Superior temporal gyrus (tissue), 1 donor: Measurements from ENCODE around the gene PRSS27.

Source experiments
- DNase-seq: peaks from one replicate; pipeline ENCODE4 v3.0.0-alpha.2; 2016; ENCODE audit errors: extremely low spot score

The PRSS27 gene

GRCh38 chr16:2720064-2720457 lies at the start of gene PRSS27:
Gene PRSS27, minus strand, starts transcription at chr16:2720224. Its CDS starts 64 bp downstream, at chr16:2720160.
- no peak for DNase-seq

- DNase-seq, result no peak
Measured at GRCh38 chr16:2769675-2770056, 49.6 kb upstream of the PRSS27 start.

DNA sequence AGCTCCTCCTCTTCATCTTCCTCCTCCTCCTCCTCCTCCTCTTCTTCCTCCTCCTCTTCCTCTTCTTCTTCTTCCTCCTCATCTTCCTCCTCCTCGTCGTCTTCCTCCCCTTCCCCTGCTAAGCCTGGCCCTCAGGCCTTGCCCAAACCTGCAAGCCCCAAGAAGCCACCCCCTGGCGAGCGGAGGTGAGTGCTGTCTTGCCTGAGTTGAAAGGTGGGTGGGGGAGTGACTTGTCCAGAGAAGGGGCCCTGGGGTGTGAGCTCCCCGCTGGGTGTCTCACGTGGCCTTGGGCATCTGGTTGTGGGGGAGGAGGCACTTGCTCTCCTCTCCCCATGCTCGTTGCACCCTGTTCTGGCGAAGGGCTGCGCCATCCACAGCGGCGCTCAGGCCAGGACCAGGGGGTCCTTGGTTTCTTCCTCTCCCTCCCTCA lies 49.1 kb upstream of the PRSS27 start:
- no peak for DNase-seq

GRCh38 chr16:2768403-2769089 lies 48.5 kb upstream of the PRSS27 start:
- no peak for DNase-seq

DNA sequence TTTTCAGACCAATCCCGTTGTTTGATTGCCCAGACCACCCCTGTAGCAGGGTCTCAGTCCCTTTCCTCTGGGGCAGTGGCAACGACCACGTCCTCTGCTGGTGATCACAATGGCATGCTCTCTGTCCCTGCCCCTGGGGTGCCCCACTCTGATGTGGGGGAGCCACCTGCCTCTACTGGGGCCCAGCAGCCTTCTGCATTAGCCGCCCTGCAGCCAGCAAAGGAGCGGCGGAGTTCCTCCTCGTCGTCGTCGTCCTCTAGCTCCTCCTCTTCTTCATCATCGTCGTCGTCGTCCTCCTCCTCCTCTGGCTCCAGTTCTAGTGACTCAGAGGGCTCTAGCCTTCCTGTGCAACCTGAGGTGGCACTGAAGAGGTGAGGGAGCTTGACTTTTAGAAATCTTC lies 47.9 kb upstream of the PRSS27 start:
- DNase-seq, result no peak

GRCh38 chr16:2767140-2767731 lies 47.2 kb upstream of the PRSS27 start:
- no peak for DNase-seq

- DNase-seq, result no peak
Measured at GRCh38 chr16:2766430-2767139, 46.6 kb upstream of the PRSS27 start.

- no peak for DNase-seq
Measured at GRCh38 chr16:2765462-2766404, 45.7 kb upstream of the PRSS27 start.

GRCh38 chr16:2764718-2765117 lies 44.7 kb upstream of the PRSS27 start:
- DNase-seq, result no peak

DNA sequence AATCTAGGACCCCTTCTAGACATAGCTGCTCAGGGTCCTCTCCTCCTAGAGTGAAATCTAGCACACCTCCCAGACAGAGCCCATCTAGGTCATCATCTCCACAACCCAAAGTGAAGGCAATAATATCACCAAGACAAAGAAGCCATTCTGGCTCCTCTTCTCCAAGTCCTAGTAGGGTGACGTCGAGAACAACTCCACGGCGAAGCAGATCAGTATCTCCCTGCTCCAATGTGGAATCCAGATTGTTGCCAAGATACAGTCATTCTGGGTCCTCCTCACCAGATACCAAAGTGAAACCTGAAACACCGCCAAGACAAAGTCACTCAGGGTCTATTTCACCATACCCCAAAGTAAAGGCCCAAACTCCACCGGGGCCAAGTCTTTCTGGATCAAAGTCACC lies 43.1 kb upstream of the PRSS27 start:
- DNase-seq, result no peak

DNA sequence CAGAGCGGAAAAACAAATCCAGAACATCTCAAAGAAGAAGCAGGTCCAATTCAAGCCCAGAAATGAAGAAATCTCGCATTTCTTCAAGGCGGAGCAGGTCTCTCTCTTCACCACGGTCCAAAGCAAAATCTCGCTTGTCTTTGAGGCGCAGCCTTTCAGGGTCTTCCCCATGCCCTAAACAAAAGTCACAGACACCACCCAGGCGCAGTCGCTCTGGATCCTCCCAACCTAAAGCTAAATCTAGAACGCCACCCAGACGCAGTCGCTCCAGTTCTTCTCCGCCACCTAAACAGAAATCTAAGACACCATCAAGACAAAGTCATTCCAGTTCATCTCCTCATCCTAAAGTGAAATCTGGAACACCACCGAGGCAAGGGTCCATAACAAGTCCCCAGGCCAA lies 42.7 kb upstream of the PRSS27 start:
- no peak for DNase-seq

DNA sequence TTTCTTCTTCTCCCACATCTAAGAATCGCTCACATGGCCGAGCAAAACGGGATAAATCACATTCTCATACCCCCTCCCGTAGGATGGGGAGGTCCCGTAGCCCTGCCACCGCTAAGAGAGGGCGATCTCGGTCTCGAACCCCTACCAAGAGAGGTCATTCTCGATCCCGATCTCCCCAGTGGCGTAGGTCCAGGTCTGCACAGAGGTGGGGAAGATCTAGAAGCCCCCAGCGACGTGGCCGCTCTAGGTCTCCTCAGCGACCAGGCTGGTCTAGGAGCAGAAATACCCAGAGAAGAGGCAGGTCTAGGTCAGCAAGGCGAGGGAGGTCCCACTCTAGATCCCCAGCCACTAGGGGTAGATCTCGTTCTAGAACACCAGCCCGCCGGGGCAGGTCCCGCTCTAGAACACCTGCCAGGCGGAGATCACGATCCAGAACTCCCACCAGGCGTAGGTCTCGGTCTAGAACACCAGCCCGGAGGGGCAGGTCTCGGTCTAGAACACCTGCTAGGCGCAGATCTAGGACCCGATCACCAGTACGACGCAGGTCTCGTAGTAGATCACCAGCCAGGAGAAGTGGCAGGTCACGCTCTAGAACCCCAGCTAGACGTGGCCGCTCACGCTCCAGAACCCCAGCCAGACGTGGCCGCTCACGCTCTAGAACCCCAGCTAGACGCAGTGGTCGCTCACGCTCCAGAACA lies 42.0 kb upstream of the PRSS27 start:
- no peak for DNase-seq

DNA sequence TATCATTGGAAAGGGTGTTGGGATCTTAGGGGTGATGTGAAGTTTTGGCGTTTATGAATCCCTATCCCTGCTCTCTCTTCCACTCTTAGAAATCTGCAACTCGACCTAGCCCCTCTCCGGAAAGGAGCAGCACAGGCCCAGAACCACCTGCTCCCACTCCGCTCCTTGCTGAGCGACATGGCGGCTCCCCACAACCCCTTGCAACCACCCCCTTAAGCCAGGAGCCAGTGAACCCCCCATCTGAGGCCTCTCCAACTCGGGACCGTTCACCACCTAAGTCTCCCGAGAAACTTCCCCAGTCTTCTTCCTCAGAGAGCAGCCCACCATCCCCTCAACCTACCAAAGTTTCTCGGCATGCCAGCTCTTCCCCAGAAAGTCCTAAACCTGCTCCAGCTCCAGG lies 41.4 kb upstream of the PRSS27 start:
- no peak for DNase-seq

DNA sequence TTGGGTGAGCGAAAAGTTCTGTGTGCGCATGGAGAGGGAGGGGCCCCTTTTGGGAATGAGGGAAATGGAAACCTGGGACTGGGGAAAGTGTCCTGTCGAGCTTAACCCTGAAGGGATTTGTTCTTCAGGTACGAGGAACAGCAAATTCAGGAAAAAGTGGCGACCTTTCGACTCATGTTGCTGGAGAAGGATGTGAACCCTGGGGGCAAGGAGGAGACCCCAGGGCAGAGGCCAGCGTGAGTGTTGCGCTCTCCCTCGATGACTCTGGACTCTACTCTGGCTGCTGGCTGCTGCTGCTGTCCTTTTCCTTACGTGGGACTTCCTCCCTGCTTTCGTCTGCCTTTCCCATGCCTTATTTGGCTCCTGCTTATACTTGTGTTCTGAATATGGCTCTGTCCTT lies 37.3 kb upstream of the PRSS27 start:
- DNase-seq, result no peak

GRCh38 chr16:2756288-2757015 lies 36.4 kb upstream of the PRSS27 start:
- no peak for DNase-seq

GRCh38 chr16:2755158-2755557 lies 35.1 kb upstream of the PRSS27 start:
- DNase-seq, result no peak

DNA sequence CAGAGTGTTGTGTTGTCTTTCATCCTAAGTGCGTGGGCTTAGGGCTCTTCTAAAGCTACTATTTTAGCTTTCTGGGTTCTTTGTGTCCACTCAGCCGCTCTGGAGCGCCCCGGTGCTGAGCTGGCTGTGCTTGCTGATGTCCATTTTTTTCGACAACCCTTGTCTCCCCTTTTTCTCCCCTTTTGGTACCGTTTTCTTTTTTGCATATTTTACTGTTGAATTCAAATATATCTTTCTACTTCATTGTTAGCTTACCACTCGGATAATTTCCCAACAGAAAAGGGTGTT lies 33.7 kb upstream of the PRSS27 start:
- DNase-seq, result no peak

GRCh38 chr16:2752850-2753732 lies 33.1 kb upstream of the PRSS27 start:
- peak; percentile 76 for DNase-seq

- DNase-seq, result peak; percentile 98
Measured at GRCh38 chr16:2752035-2752849, 32.2 kb upstream of the PRSS27 start, which contains the start of gene SRRM2. Gene SRRM2, plus strand, starts transcription at chr16:2752638. Its CDS starts 3,727 bp downstream, at chr16:2756365.
